ENCODE data around the gene ZFP36L2. TPM values are rescaled to one million over a fixed set of nuclear protein-coding genes. Genes with fewer than 3 reads are reported as not detected.

Gene ZFP36L2
- polyA plus RNA-seq, 2 of the 4 experiments (the other 2 are of a cell fraction), result 10.5 to 17.3 TPM

DNA sequence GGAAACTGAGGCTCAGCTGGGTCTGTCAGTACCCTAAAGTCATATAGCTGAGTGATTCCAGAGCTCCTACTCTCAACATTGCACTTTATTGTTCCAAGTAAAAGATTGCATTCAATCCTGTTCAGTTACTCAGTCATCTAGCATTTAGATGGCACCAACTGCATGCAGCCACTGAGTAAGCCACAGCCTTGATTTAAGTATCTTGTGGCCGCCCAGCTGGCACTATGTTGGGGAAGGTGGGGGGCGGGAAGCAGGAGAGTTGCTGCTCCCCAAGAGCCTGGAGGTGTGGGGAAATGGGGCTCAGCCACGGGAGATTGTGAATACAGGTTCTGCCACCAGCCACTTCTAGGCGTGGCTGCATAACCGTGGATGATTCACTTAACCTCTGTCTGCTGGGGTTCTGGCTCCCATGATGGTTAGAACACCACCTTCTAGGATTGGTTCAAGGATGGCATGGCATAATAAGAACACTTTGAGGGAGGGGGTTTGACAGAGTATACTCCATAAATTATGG lies 17.1 kb downstream of the ZFP36L2 start:
- peak overlapping the region in 1 of 2 experiments; percentile 38; a peak in 3 of 6 replicates for H3K27ac ChIP-seq
- H3K4me3 ChIP-seq, result no peak overlapping the region
- ChIA-PET CTCF (interaction anchor here (0.5 to 2.0 kb wide), 9 partner anchors 13 to 381 kb away, joined by 3 to 6 read pairs (median 3); no protein-coding TSS in a partner anchor), POLR2A (no interaction called here)
- H3K4me2 ChIP-seq, result no peak overlapping the region
- peaks cover 13% of the 10 kb centered on the region for H3K4me1 ChIP-seq
- ATAC-seq (no peak), FAIRE-seq (no peak), DNase-seq (ENCODE audit: low read depth in 1 of 2, low spot score in 1 of 2) (no peak)
- 73% methylated on average over 5 of the region's 5 CpGs for WGBS (ENCODE audit: missing lambda C conversion rate)
- TF ChIP-seq JUN (IDR thresholded peaks at IDR 0.05) (no peak), E2F6 (IDR thresholded peaks at IDR 0.05; ENCODE audit: borderline replicate concordance, low read depth) (no peak), BHLHE40 (IDR thresholded peaks at IDR 0.05; ENCODE audit: low read depth, low read length) (no peak), MAFK (IDR thresholded peaks at IDR 0.05; ENCODE audit: partially characterized antibody) (no peak), TFCP2L1 (CRISPR knock-in tag; IDR thresholded peaks at IDR 0.05) (no peak), MAZ (IDR thresholded peaks at IDR 0.05; ENCODE audit: borderline replicate concordance, low read depth, low read length) (no peak), KDM1A (IDR thresholded peaks at IDR 0.05; ENCODE audit: low read depth) (no peak), JUNB (IDR thresholded peaks at IDR 0.05) (no peak), ZSCAN20 (CRISPR knock-in tag; IDR thresholded peaks at IDR 0.05) (no peak), RCOR1 (IDR thresholded peaks at IDR 0.05; ENCODE audit: low read depth, low read length) (no peak), HDAC2 (IDR thresholded peaks at IDR 0.05) (no peak), POLR2A (IDR thresholded peaks at IDR 0.05; ENCODE audit: low read length) (no peak), CEBPB (IDR thresholded peaks at IDR 0.05) (no peak), MAX (IDR thresholded peaks at IDR 0.05) (no peak), FOSL2 (IDR thresholded peaks at IDR 0.05) (no peak), FOSL2 (CRISPR knock-in tag; IDR thresholded peaks at IDR 0.05) (no peak), ZNF302 (CRISPR knock-in tag; IDR thresholded peaks at IDR 0.05) (no peak), MYC (IDR thresholded peaks at IDR 0.05; ENCODE audit: borderline replicate concordance, low read length) (no peak)
- TF ChIP-seq, protein P1, sequence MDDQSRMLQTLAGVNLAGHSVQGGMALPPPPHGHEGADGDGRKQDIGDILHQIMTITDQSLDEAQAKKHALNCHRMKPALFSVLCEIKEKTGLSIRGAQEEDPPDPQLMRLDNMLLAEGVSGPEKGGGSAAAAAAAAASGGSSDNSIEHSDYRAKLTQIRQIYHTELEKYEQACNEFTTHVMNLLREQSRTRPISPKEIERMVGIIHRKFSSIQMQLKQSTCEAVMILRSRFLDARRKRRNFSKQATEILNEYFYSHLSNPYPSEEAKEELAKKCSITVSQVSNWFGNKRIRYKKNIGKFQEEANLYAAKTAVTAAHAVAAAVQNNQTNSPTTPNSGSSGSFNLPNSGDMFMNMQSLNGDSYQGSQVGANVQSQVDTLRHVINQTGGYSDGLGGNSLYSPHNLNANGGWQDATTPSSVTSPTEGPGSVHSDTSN (IDR thresholded peaks at IDR 0.05), result no peak
- H3K9me3 ChIP-seq, result no peaks in the 10 kb centered on the region

- Histone ChIP-seq H3K9me3 (no peaks in the 10 kb centered on the region), H3K4me3 (no peak overlapping the region), H3K27ac (peak overlapping the region in 1 of 2 experiments; percentile 55; a peak in 2 of 6 replicates), H3K4me2 (no peak overlapping the region), H3K4me1 (peaks cover 13% of the 10 kb centered on the region)
- ChIA-PET POLR2A (interaction anchor here (1.3 kb wide), 1 partner anchor 12 kb away, joined by 6 read pairs; no protein-coding TSS in a partner anchor), CTCF (interaction anchor here (0.6 to 3.1 kb wide), 7 partner anchors 7 to 80 kb away, joined by 3 to 12 read pairs (median 7); no protein-coding TSS in a partner anchor)
- no peak for FAIRE-seq
- WGBS (ENCODE audit: missing lambda C conversion rate), result 57% methylated on average over 9 of the region's 9 CpGs
- TF ChIP-seq, protein P1 (IDR thresholded peaks at IDR 0.05), result no peak
- TF ChIP-seq PHF8 (IDR thresholded peaks at IDR 0.05; ENCODE audit: borderline replicate concordance, low read depth), result no peak
- no peak for TF ChIP-seq CEBPB (IDR thresholded peaks at IDR 0.05)
- no peak for TF ChIP-seq RAD21 (conservative IDR thresholded peaks at IDR 0.05 in 1 of 2, IDR thresholded peaks at IDR 0.05 in 1 of 2)
- no peak for TF ChIP-seq HEYL (CRISPR knock-in tag; IDR thresholded peaks at IDR 0.05)
- TF ChIP-seq, protein P2, sequence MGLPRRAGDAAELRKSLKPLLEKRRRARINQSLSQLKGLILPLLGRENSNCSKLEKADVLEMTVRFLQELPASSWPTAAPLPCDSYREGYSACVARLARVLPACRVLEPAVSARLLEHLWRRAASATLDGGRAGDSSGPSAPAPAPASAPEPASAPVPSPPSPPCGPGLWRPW (IDR thresholded peaks at IDR 0.05), result no peak
- TF ChIP-seq JUNB (IDR thresholded peaks at IDR 0.05), result no peak
- no peak for TF ChIP-seq ZSCAN20 (CRISPR knock-in tag; IDR thresholded peaks at IDR 0.05)
- TF ChIP-seq RCOR1 (IDR thresholded peaks at IDR 0.05; ENCODE audit: low read depth, low read length), result no peak
- no peak for TF ChIP-seq KDM5A (IDR thresholded peaks at IDR 0.05)
- no peak for TF ChIP-seq ZC3H11A (IDR thresholded peaks at IDR 0.05)
- peak; percentile 40 to 74; a peak in 5 of 6 replicates for ATAC-seq
- DNase-seq (ENCODE audit: low read depth in 1 of 2, low spot score in 1 of 2), result no peak
These were observed 18.7 kb downstream of the ZFP36L2 start for GRCh38 chr2:43207553-43208300.

Measured in A549 (cell line).